ENCODE results near the gene RALGDS.
A peak's percentile ranks its signal among the peaks of the same experiment; 100 is the strongest.

RALGDS gene

DNA sequence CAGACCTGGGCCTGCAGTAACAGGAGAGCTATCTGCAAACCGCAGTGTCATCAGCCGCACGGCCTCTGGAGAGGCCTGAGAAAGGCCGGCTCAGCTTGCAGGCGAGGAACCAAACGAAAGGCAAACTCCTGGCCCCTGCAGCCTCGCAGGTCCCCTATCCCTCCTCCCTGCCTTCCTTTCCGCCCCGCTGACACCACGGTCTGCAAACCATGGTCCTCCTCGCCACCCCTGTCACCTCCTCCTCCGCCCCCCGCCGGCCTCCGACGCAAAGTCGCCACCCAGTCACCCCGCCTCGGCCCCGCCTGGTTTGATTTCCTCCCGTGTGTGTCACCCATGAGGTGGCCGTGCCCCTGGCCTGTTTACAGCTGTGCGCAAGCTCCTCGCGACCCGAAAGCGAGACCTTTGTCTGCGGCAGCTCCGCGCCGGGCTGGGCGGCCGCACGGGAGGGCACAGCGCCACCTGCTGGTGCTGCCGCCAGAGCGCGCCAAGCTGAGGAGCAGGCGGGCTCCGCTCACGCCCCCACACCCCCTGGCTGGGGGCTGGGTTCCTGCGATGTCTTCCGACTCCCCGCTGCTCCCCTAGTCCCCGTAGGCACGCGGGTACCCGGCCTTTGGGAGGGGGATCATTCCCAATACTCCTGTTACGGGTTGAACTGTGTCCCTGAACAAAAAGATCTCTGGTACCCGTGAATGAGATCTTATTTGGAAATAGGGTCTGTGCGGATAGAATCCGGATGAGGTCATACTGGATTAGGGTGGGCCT, 23.3 kb upstream of the RALGDS start:
- H3K27ac ChIP-seq, result peak overlapping the region; percentile 59
- H3K9me3 ChIP-seq, result no peaks in the 10 kb centered on the region
- H3K9ac ChIP-seq, result peak overlapping the region; percentile 72
- TF ChIP-seq Cebpa-rat (IDR thresholded peaks at IDR 0.05), result no peak
- H3K4me3 ChIP-seq, result peak overlapping the region; percentile 53
- peak overlapping the region; percentile 100 for H3K4me2 ChIP-seq
- peaks cover 81% of the 10 kb centered on the region for H3K4me1 ChIP-seq
- peaks cover 42% of the 10 kb centered on the region for H3K36me3 ChIP-seq
- no peaks in the 10 kb centered on the region for H3K27me3 ChIP-seq
- peaks cover 89% of the 10 kb centered on the region for H4K20me1 ChIP-seq

GRCh38 chr9:133143639-133144141, 22.6 kb upstream of the RALGDS start:
- Histone ChIP-seq H3K9ac (peak overlapping the region; percentile 72), H3K4me3 (peak overlapping the region; percentile 53), H3K27ac (peak overlapping the region; percentile 59), H3K4me2 (peak overlapping the region; percentile 100), H3K4me1 (peaks cover 86% of the 10 kb centered on the region), H4K20me1 (peaks cover 95% of the 10 kb centered on the region), H3K9me3 (no peaks in the 10 kb centered on the region), H3K27me3 (no peaks in the 10 kb centered on the region), H3K36me3 (peaks cover 48% of the 10 kb centered on the region)
- no peak for TF ChIP-seq Cebpa-rat (IDR thresholded peaks at IDR 0.05)

DNA sequence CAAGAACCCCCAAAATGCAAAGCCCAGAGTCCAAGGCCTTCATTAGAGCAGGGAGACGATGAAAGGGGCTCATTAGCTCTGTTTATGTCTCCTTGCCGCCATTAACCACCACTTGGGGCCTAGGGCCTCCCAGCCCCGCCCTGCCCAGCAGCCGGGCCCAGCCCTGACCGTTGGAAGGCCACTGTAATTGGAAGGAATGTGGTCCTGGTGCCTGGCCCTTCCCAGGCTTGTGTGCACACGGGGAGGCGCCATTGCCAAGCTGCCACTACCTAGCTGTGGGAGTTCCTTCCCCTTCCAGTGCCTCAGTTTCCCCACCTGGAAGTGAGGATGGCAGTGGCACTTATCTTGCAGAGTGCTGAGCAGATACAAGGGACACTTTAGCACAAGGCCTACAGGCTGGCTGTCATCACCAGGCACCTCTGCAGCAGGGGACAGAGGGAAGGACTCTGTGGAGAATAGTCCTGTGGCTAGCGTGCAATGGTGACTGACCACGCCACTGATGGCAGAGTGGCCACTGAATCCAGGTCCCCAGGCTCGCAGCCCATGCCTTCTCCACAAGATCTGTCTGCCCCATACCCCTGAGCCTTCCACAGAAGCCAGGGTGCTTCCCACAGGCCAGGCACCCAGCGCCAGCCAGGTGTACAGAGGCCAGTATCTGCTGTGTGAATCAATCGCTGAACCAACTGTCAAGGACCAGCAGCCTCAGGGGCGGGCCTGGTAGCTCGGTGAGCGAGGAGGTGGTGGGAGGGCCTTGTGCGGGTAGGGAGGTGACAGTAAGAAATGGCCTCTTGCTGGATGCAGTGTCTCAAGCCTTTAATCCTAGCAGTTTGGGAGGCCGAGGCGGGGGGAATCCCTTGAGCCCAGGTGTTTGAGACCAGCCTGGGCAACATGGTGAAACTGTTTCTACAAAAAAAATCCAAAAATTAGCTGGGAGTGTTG, 21.9 kb upstream of the RALGDS start:
- no peaks in the 10 kb centered on the region for H3K9me3 ChIP-seq
- no peaks in the 10 kb centered on the region for H3K27me3 ChIP-seq
- H4K20me1 ChIP-seq, result peaks cover 100% of the 10 kb centered on the region
- H3K36me3 ChIP-seq, result peaks cover 56% of the 10 kb centered on the region
- peak overlapping the region; percentile 63 for H3K27ac ChIP-seq
- H3K4me2 ChIP-seq, result peak overlapping the region; percentile 100
- peak overlapping the region; percentile 49 for H3K9ac ChIP-seq
- no peak overlapping the region for H3K4me3 ChIP-seq
- H3K4me1 ChIP-seq, result peaks cover 91% of the 10 kb centered on the region
- TF ChIP-seq Cebpa-rat (IDR thresholded peaks at IDR 0.05), result no peak

GRCh38 chr9:133141833-133142595, 21.0 kb upstream of the RALGDS start:
- H3K9ac ChIP-seq, result peak overlapping the region; percentile 49
- peaks cover 65% of the 10 kb centered on the region for H3K36me3 ChIP-seq
- H3K4me3 ChIP-seq, result no peak overlapping the region
- H3K4me2 ChIP-seq, result peak overlapping the region; percentile 100
- no peaks in the 10 kb centered on the region for H3K9me3 ChIP-seq
- H3K27ac ChIP-seq, result peak overlapping the region; percentile 63
- H4K20me1 ChIP-seq, result peaks cover 100% of the 10 kb centered on the region
- H3K27me3 ChIP-seq, result no peaks in the 10 kb centered on the region
- peaks cover 91% of the 10 kb centered on the region for H3K4me1 ChIP-seq
- no peak for TF ChIP-seq Cebpa-rat (IDR thresholded peaks at IDR 0.05)

DNA sequence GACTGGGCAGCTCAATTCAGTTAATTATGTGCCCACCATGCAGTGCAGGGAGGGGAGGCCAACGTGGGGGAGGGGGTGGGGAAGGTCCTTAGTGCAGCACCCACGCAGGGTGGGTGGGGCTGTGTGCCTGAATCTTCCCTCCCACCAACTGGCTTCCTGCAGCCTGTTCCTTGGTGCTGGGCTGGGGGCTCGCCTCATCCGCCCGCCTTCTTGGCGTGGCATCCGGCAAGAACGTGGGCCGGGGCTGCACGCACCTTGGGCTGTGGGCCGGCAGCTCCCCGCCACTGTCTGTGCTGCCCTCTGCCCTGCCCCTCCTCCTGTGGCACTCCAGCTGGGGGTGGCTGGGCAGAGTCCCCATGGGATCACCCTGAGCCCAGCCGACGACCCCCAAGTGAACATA, 19.6 kb upstream of the RALGDS start:
- peak overlapping the region; percentile 100 for H3K4me2 ChIP-seq
- H3K4me1 ChIP-seq, result peaks cover 91% of the 10 kb centered on the region
- no peak overlapping the region for H3K4me3 ChIP-seq
- H3K36me3 ChIP-seq, result peaks cover 59% of the 10 kb centered on the region
- TF ChIP-seq Cebpa-rat (IDR thresholded peaks at IDR 0.05), result no peak
- peaks cover 100% of the 10 kb centered on the region for H4K20me1 ChIP-seq
- peak overlapping the region; percentile 59 for H3K27ac ChIP-seq
- H3K9me3 ChIP-seq, result no peaks in the 10 kb centered on the region
- 0 out of 2 replicates have a peak overlapping the region, but pooled peaks have one; percentile 45 for H3K9ac ChIP-seq
- H3K27me3 ChIP-seq, result no peaks in the 10 kb centered on the region

- no peak for TF ChIP-seq Cebpa-rat (IDR thresholded peaks at IDR 0.05)
- Histone ChIP-seq H3K27ac (no peak overlapping the region), H3K9ac (no peak overlapping the region), H3K4me2 (no peak overlapping the region), H3K27me3 (no peaks in the 10 kb centered on the region), H3K36me3 (peaks cover 57% of the 10 kb centered on the region), H3K4me1 (peaks cover 91% of the 10 kb centered on the region), H3K9me3 (no peaks in the 10 kb centered on the region), H4K20me1 (peaks cover 100% of the 10 kb centered on the region), H3K4me3 (no peak overlapping the region)
These were observed 19.1 kb upstream of the RALGDS start for GRCh38 chr9:133140174-133140505.

- Histone ChIP-seq H3K4me1 (peaks cover 91% of the 10 kb centered on the region), H3K4me3 (no peak overlapping the region), H3K4me2 (no peak overlapping the region), H3K36me3 (peaks cover 60% of the 10 kb centered on the region), H3K27me3 (no peaks in the 10 kb centered on the region), H4K20me1 (peaks cover 100% of the 10 kb centered on the region), H3K27ac (no peak overlapping the region), H3K9me3 (no peaks in the 10 kb centered on the region), H3K9ac (no peak overlapping the region; the same call in 1 of the 2 replicates)
- no peak for TF ChIP-seq Cebpa-rat (IDR thresholded peaks at IDR 0.05)
These were observed 18.5 kb upstream of the RALGDS start for GRCh38 chr9:133139246-133140173.

- H4K20me1 ChIP-seq, result peaks cover 100% of the 10 kb centered on the region
- H3K27me3 ChIP-seq, result no peaks in the 10 kb centered on the region
- no peak overlapping the region for H3K4me3 ChIP-seq
- TF ChIP-seq Cebpa-rat (IDR thresholded peaks at IDR 0.05), result no peak
- H3K9ac ChIP-seq, result no peak overlapping the region
- peak overlapping the region; percentile 44 for H3K27ac ChIP-seq
- peak overlapping the region; percentile 14; the same call in 1 of the 2 replicates for H3K4me2 ChIP-seq
- H3K9me3 ChIP-seq, result no peaks in the 10 kb centered on the region
- H3K36me3 ChIP-seq, result peaks cover 63% of the 10 kb centered on the region
- H3K4me1 ChIP-seq, result peaks cover 91% of the 10 kb centered on the region
These were observed 16.6 kb upstream of the RALGDS start for GRCh38 chr9:133137451-133138231.
